ENCODE measurements around the gene PSTPIP2. TPM values are rescaled to one million over a fixed set of nuclear protein-coding genes. Genes with fewer than 3 reads are reported as not detected.

PSTPIP2 gene
- 3.9 and 7.8 TPM in 2 replicates for total RNA-seq

GRCh38 chr18:46071653-46072375, at the start of gene PSTPIP2:
TSS of gene PSTPIP2 (minus strand) at chr18:46072260. CDS start at chr18:46072188, 72 bp downstream.

GRCh38 chr18:46104128-46104911, 32.3 kb upstream of the PSTPIP2 start, which contains the start of gene HAUS1:
TSS of gene HAUS1 (plus strand) at chr18:46104385. CDS start at chr18:46104412, 27 bp downstream.

GRCh38 chr18:46097801-46098615, 25.9 kb upstream of the PSTPIP2 start, which contains the start of gene ATP5F1A:
TSS of gene ATP5F1A (minus strand) at chr18:46098296. CDS start at chr18:46098231, 65 bp downstream.

GRCh38 chr18:45967007-45967706, 104.9 kb downstream of the PSTPIP2 start, which contains the start of gene EPG5:
TSS of gene EPG5 (minus strand) at chr18:45967329. CDS start at chr18:45967239, 90 bp downstream.

Small RNA genes lying within 50 kb of the gene (small RNA-seq; reads per million reads assigned to genes)
- gene RN7SKP26 (not detected), gene RNU6-1278P (not detected), gene RNY4P37 (not detected)

Other genes with a start within 250 kb of the PSTPIP2 start
- 1.5 and 1.9 TPM in 2 replicates for gene SIGLEC15, start 246.6 kb downstream of the PSTPIP2 start, total RNA-seq
- gene EPG5, start 104.9 kb downstream of the PSTPIP2 start, total RNA-seq = 58.8 and 70.3 TPM in 2 replicates
- 659 and 700 TPM in 2 replicates for gene ATP5F1A, start 26.0 kb upstream of the PSTPIP2 start, total RNA-seq
- gene HAUS1, start 32.1 kb upstream of the PSTPIP2 start, total RNA-seq = 18.8 and 20.0 TPM in 2 replicates

Data from hair follicle dermal papilla cell (primary cell).